HPDE6-E6E7 (cell line): Measurements from ENCODE around the gene DLX1.
A peak's percentile ranks its signal among the peaks of the same experiment; 100 is the strongest.
"Not testable (repeated sequence)": the region's sequence is repeated elsewhere in the genome, so short reads cannot be mapped to it uniquely, and the experiment has no call there.

Experiments used
- DNase-seq: peaks from one replicate; pipeline ENCODE4 v3.0.0; 2011; ENCODE audit warnings: missing footprints; ENCODE audit errors: extremely low spot score

The DLX1 gene

GRCh38 chr2:172085460-172086159 is at the start of gene DLX1:
DLX1 (plus strand) TSS chr2:172085507; CDS start chr2:172085678, 171 bp downstream.
- DNase-seq: no peak

GRCh38 chr2:172038121-172038520 is 47.2 kb upstream of the DLX1 start:
- no peak for DNase-seq

GRCh38 chr2:172038604-172039003 is 46.7 kb upstream of the DLX1 start:
- peak; percentile 7 for DNase-seq

- no peak for DNase-seq
Measured at GRCh38 chr2:172039011-172039704, 46.1 kb upstream of the DLX1 start.

GRCh38 chr2:172040311-172040710 is 45.0 kb upstream of the DLX1 start:
- no peak for DNase-seq

GRCh38 chr2:172046080-172046678 is 39.1 kb upstream of the DLX1 start:
- no peak for DNase-seq

GRCh38 chr2:172046866-172047565 is 38.3 kb upstream of the DLX1 start:
- no peak for DNase-seq

GRCh38 chr2:172047566-172048507 is 37.5 kb upstream of the DLX1 start:
- no peak for DNase-seq

- no peak for DNase-seq
Measured at GRCh38 chr2:172048508-172049503, 36.5 kb upstream of the DLX1 start.

- no peak for DNase-seq
Measured at GRCh38 chr2:172049567-172050120, 35.7 kb upstream of the DLX1 start.

- DNase-seq: no peak
Measured at GRCh38 chr2:172050479-172051125, 34.7 kb upstream of the DLX1 start.

- DNase-seq: no peak
Measured at GRCh38 chr2:172052000-172052983, 33.0 kb upstream of the DLX1 start.

- no peak for DNase-seq
Measured at GRCh38 chr2:172053486-172053885, 31.8 kb upstream of the DLX1 start.

- DNase-seq: no peak
Measured at GRCh38 chr2:172056293-172056692, 29.0 kb upstream of the DLX1 start.

GRCh38 chr2:172058660-172059059 is 26.6 kb upstream of the DLX1 start:
- DNase-seq: no peak

- DNase-seq: not testable (repeated sequence)
Measured at GRCh38 chr2:172060118-172060517, 25.2 kb upstream of the DLX1 start.

- DNase-seq: no peak
Measured at GRCh38 chr2:172062402-172063004, 22.8 kb upstream of the DLX1 start.
